ENCODE results near the gene BLOC1S4. TPM values are rescaled to one million over a fixed set of nuclear protein-coding genes. Genes with fewer than 3 reads are reported as not detected.

Gene BLOC1S4
- total RNA-seq, 1 experiment from 2014 or later: 10.7 TPM

DNA sequence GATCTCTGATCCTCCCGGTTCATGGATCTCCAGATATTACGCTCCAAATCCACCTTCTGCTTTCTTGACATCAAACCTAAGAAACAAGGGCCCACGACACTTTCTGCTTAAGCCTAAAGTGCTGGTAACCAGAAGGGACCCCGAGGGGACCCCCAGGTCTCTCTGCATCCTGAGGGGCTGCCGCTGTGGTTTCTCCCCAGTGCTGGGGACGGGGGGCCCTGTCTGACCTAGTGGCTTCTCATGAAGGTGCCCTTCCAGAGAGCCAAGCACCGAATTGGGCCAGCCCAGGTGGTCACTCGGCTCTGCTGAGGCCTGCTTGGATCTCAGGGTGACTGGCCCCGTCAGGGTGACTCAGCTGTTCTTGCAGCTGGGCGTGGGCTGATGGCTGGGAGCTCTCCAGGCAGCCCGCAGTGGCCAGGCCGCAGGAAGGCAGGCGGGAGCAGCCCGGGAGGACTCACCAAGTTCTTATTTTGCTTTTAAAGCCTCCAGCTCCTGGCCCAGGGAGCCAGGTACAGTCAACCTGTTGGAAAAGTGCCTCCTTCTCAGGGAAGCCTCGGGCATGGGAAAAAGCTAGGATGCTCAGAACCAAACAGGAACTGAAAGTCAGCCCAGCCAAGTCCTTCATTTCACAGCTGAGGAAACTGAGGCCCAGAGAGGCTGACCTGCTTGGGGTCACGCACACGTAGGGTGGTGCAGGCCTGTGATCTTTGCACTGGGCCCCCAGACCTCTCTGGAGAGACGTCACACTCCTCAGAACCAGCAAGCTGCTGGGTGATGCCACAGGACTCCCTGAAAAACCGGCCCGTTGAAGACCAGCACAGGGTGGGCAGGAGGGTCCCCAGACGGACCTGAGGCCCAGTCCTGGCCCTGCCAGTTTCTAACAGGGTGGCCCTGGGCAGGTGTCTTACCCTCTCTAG, 16.7 kb downstream of the BLOC1S4 start:
- Histone ChIP-seq H3K27me3 (ENCODE audit: control insufficient read depth, insufficient read depth, low read length) (no peaks in the 10 kb centered on the region), H3K9me3 (ENCODE audit: control insufficient read depth, insufficient read depth, low read depth, low read length) (no peaks in the 10 kb centered on the region), H3K27ac (ENCODE audit: low read length) (peak overlapping the region; percentile 54; the same call in 1 of the 2 replicates), H3K4me1 (ENCODE audit: control insufficient read depth, insufficient read depth, low read length) (no peaks in the 10 kb centered on the region; the same call in 1 of the 2 replicates), H3K4me3 (ENCODE audit: low read depth in 2 of 2, low read length in 2 of 2) (no peak overlapping the region), H3K36me3 (ENCODE audit: control insufficient read depth, insufficient read depth, low read length) (no peaks in the 10 kb centered on the region)
- BruUV-seq (replicated peaks): no TSS peak
- no peak for TF ChIP-seq TCF7L2 (IDR thresholded peaks at IDR 0.05; ENCODE audit: low read depth, low read length)
- no peak for TF ChIP-seq SIN3A (IDR thresholded peaks at IDR 0.05; ENCODE audit: borderline replicate concordance, insufficient read depth, low read depth, low read length)
- TF ChIP-seq, protein P1, sequence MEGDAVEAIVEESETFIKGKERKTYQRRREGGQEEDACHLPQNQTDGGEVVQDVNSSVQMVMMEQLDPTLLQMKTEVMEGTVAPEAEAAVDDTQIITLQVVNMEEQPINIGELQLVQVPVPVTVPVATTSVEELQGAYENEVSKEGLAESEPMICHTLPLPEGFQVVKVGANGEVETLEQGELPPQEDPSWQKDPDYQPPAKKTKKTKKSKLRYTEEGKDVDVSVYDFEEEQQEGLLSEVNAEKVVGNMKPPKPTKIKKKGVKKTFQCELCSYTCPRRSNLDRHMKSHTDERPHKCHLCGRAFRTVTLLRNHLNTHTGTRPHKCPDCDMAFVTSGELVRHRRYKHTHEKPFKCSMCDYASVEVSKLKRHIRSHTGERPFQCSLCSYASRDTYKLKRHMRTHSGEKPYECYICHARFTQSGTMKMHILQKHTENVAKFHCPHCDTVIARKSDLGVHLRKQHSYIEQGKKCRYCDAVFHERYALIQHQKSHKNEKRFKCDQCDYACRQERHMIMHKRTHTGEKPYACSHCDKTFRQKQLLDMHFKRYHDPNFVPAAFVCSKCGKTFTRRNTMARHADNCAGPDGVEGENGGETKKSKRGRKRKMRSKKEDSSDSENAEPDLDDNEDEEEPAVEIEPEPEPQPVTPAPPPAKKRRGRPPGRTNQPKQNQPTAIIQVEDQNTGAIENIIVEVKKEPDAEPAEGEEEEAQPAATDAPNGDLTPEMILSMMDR (IDR thresholded peaks at IDR 0.05): no peak
- TF ChIP-seq POLR2AphosphoS5 (IDR thresholded peaks at IDR 0.05; ENCODE audit: low read depth, low read length): no peak
- TF ChIP-seq, protein P2, sequence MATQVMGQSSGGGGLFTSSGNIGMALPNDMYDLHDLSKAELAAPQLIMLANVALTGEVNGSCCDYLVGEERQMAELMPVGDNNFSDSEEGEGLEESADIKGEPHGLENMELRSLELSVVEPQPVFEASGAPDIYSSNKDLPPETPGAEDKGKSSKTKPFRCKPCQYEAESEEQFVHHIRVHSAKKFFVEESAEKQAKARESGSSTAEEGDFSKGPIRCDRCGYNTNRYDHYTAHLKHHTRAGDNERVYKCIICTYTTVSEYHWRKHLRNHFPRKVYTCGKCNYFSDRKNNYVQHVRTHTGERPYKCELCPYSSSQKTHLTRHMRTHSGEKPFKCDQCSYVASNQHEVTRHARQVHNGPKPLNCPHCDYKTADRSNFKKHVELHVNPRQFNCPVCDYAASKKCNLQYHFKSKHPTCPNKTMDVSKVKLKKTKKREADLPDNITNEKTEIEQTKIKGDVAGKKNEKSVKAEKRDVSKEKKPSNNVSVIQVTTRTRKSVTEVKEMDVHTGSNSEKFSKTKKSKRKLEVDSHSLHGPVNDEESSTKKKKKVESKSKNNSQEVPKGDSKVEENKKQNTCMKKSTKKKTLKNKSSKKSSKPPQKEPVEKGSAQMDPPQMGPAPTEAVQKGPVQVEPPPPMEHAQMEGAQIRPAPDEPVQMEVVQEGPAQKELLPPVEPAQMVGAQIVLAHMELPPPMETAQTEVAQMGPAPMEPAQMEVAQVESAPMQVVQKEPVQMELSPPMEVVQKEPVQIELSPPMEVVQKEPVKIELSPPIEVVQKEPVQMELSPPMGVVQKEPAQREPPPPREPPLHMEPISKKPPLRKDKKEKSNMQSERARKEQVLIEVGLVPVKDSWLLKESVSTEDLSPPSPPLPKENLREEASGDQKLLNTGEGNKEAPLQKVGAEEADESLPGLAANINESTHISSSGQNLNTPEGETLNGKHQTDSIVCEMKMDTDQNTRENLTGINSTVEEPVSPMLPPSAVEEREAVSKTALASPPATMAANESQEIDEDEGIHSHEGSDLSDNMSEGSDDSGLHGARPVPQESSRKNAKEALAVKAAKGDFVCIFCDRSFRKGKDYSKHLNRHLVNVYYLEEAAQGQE (IDR thresholded peaks at IDR 0.05; ENCODE audit: insufficient read depth in 1 of 2, low read depth in 2 of 2, low read length in 1 of 2): no peak
- intact Hi-C loops (cut with micrococcal nuclease; ENCODE audit: unreplicated experiment) (no loop called here), in situ Hi-C loops (cut with HindIII; ENCODE audit: low pct_unique_long_range_greater_than_20kb, low sequenced_read_pairs) (no loop called here)
- CTCF ChIA-PET: no interaction called here
- POLR2A ChIA-PET: no interaction called here
- DNase-seq (ENCODE audit: low read depth, low spot score): no peak
- ATAC-seq: peak; percentile 79

GRCh38 chr4:6733358-6734164, 17.6 kb downstream of the BLOC1S4 start:
- ATAC-seq: no peak
- in situ Hi-C loops (cut with HindIII; ENCODE audit: low pct_unique_long_range_greater_than_20kb, low sequenced_read_pairs): no loop called here
- Histone ChIP-seq H3K36me3 (ENCODE audit: control insufficient read depth, insufficient read depth, low read length) (no peaks in the 10 kb centered on the region), H3K27me3 (ENCODE audit: control insufficient read depth, insufficient read depth, low read length) (no peaks in the 10 kb centered on the region), H3K4me1 (ENCODE audit: control insufficient read depth, insufficient read depth, low read length) (no peaks in the 10 kb centered on the region; the same call in 1 of the 2 replicates), H3K9me3 (ENCODE audit: control insufficient read depth, insufficient read depth, low read depth, low read length) (no peaks in the 10 kb centered on the region), H3K4me3 (ENCODE audit: low read depth in 2 of 2, low read length in 2 of 2) (no peak overlapping the region), H3K27ac (ENCODE audit: low read length) (no peak overlapping the region)
- ChIA-PET CTCF (no interaction called here), POLR2A (no interaction called here)
- DNase-seq (ENCODE audit: low read depth, low spot score): no peak
- TF ChIP-seq POLR2AphosphoS5 (IDR thresholded peaks at IDR 0.05; ENCODE audit: low read depth, low read length) (no peak), TCF7L2 (IDR thresholded peaks at IDR 0.05; ENCODE audit: low read depth, low read length) (no peak), SIN3A (IDR thresholded peaks at IDR 0.05; ENCODE audit: borderline replicate concordance, insufficient read depth, low read depth, low read length) (no peak)
- TF ChIP-seq, protein P2 (IDR thresholded peaks at IDR 0.05; ENCODE audit: insufficient read depth in 1 of 2, low read depth in 2 of 2, low read length in 1 of 2): no peak
- TF ChIP-seq, protein P1 (IDR thresholded peaks at IDR 0.05): no peak
- BruUV-seq (replicated peaks): no TSS peak
- intact Hi-C loops (cut with micrococcal nuclease; ENCODE audit: unreplicated experiment): no loop called here

Data from Panc1 (cell line).